OCI-LY3 (cell line): ENCODE data around the gene ACSL3.
A peak's percentile ranks its signal among the peaks of the same experiment; 100 is the strongest.
"Not testable (repeated sequence)": the region's sequence is repeated elsewhere in the genome, so short reads cannot be mapped to it uniquely, and the experiment has no call there.

Source experiments
- H2AFZ ChIP-seq: fragments of 200-600, 300-600 bp; shearing (Covaris generic); 2 replicates; pipeline ENCODE4 v1.6.0; 2014; ENCODE audit warnings: antibody characterized with exemption, low read depth, low read length
- H3K27ac ChIP-seq: fragments of 200-600, 300-600 bp; sonication (generic); 2 replicates; pipeline ENCODE4 v1.5.1; 2014; ENCODE audit warnings: mild to moderate bottlenecking, low read length, moderate library complexity, mixed read lengths
- H3K27me3 ChIP-seq: fragments of 200-600, 300-600 bp; sonication (generic); 2 replicates; pipeline ENCODE4 v1.6.1; 2014; ENCODE audit warnings: low read depth, low read length, mixed read lengths
- H3K36me3 ChIP-seq: fragments of 200-600, 300-600 bp; sonication (generic); replicated peaks from 2 replicates; pipeline ENCODE3; 2014; ENCODE audit warnings: low read depth, low read length, mixed read lengths
- H3K4me1 ChIP-seq: fragments of 300-600, 200-600 bp; sonication (generic); 2 replicates; pipeline ENCODE4 v1.6.1; 2014; ENCODE audit warnings: low read length, mixed read lengths
- H3K4me2 ChIP-seq: fragments of 200-600, 300-600 bp; sonication (generic); 2 replicates; pipeline ENCODE4 v1.6.1; 2014; ENCODE audit warnings: low read length, mixed read lengths
- H3K4me3 ChIP-seq: fragments of 300-600, 200-600 bp; sonication (generic); 2 replicates; pipeline ENCODE4 v1.5.1; 2014; ENCODE audit warnings: antibody characterized with exemption, mild to moderate bottlenecking, low read length, moderate library complexity
- H3K79me2 ChIP-seq: fragments of 300-600, 200-600 bp; shearing (Covaris generic); 2 replicates; pipeline ENCODE4 v1.6.1; 2014; ENCODE audit warnings: mild to moderate bottlenecking, low read length, mixed read lengths
- H3K9ac ChIP-seq: fragments of 300-600, 200-600 bp; shearing (Covaris generic); 2 replicates; pipeline ENCODE4 v1.6.0; 2014; ENCODE audit warnings: mild to moderate bottlenecking, low read length, moderate library complexity
- H3K9me3 ChIP-seq: fragments of 200-600, 300-600 bp; shearing (Covaris generic); 2 replicates; pipeline ENCODE4 v1.6.1; 2014; ENCODE audit warnings: low read length, mixed read lengths; ENCODE audit not compliant: insufficient read depth
- H4K20me1 ChIP-seq: fragments of 200-600, 300-600 bp; sonication (generic); 2 replicates; pipeline ENCODE4 v1.6.1; 2016; ENCODE audit warnings: low read length, mixed read lengths; ENCODE audit not compliant: insufficient read depth
- CTCF ChIP-seq: fragments of 200-600, 300-600 bp; sonication (generic); IDR thresholded peaks from 2 replicates; pipeline ENCODE4 v1.5.1; 2014; ENCODE audit warnings: antibody characterized with exemption, low read length, low read depth
- EZH2phosphoT487 ChIP-seq: fragments of 200-600 bp; shearing (Covaris generic); IDR thresholded peaks from 2 replicates; pipeline ENCODE4 v1.6.1; 2018; ENCODE audit warnings: antibody characterized with exemption, mixed run types, low read depth

The ACSL3 gene

DNA sequence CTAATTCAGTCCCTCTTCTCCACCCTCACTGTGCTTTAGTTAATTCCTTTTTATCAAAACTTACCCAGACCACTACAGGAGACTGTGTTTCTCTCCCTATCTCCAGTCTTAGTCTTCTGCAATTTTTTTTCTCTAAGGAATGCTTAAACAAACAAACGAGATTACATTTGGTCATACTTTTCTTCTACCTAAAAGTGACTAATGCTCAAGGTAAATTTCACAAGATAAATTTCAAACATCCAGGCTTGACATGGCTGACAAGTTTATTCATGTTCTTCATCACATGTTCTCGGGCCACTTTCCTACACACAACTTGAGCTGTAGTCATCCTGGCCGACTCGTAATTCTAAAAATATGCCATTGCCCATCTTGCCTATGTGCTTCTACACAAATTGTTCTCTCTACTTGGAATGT is 23.2 kb upstream of the ACSL3 start:
- Histone ChIP-seq H3K27me3 (no peaks in the 10 kb centered on the region), H3K9ac (no peak overlapping the region), H2AFZ (no peak overlapping the region), H3K9me3 (no peaks in the 10 kb centered on the region), H3K27ac (no peak overlapping the region), H3K36me3 (no peaks in the 10 kb centered on the region), H3K4me2 (no peak overlapping the region), H4K20me1 (no peaks in the 10 kb centered on the region), H3K4me3 (no peak overlapping the region), H3K79me2 (no peaks in the 10 kb centered on the region), H3K4me1 (no peaks in the 10 kb centered on the region)
- TF ChIP-seq CTCF (no peak), EZH2phosphoT487 (no peak)

DNA sequence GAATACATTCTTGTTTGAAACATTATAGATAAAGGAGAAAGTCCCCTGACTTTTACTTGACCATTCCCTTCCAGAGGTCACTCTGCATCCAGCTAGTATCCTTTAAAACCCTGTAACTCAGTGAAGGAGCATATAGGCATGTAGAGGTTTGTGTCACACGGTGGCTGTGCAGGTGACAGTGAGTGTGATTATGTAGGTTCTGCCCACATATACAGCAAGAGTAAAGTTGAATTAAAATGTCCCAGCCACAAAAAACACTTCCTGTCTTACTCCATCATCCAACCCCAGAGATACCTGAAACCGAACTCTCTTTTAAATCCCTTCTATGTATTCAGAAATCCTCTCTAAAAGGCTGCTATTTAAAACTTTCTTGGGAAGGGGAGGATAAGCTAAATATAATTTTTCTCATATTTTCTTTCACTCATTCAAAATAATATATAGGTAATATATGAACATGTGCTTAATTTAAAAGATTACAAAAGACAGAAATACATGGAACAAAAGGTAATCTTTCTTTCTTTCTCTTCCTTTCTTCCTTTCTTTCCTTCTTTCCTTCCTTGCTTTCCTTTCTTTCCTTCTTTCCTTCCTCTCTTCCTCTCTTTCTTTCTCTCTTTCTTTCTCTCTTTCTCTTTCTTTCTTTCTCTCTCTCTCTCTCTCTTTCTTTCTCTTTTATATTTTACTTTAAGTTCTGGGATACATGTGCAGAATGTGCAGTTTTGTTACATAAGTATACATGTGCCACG is 20.6 kb upstream of the ACSL3 start:
- H3K79me2 ChIP-seq = no peaks in the 10 kb centered on the region
- H3K4me3 ChIP-seq = no peak overlapping the region
- H3K4me2 ChIP-seq = no peak overlapping the region
- no peak overlapping the region for H3K9ac ChIP-seq
- H4K20me1 ChIP-seq = no peaks in the 10 kb centered on the region
- H3K27me3 ChIP-seq = no peaks in the 10 kb centered on the region
- H3K4me1 ChIP-seq = peaks cover 5% of the 10 kb centered on the region
- H3K9me3 ChIP-seq = no peaks in the 10 kb centered on the region
- no peaks in the 10 kb centered on the region for H3K36me3 ChIP-seq
- H2AFZ ChIP-seq = no peak overlapping the region
- no peak overlapping the region for H3K27ac ChIP-seq
- TF ChIP-seq CTCF = no peak
- no peak for TF ChIP-seq EZH2phosphoT487

GRCh38 chr2:222842491-222843174 is 18.2 kb upstream of the ACSL3 start:
- Histone ChIP-seq H3K9ac (no peak overlapping the region), H4K20me1 (no peaks in the 10 kb centered on the region), H3K79me2 (no peaks in the 10 kb centered on the region), H3K36me3 (no peaks in the 10 kb centered on the region), H3K27me3 (no peaks in the 10 kb centered on the region), H3K4me1 (peaks cover 5% of the 10 kb centered on the region), H3K27ac (no peak overlapping the region), H2AFZ (no peak overlapping the region), H3K4me3 (no peak overlapping the region), H3K9me3 (no peaks in the 10 kb centered on the region), H3K4me2 (no peak overlapping the region)
- TF ChIP-seq EZH2phosphoT487 = no peak
- no peak for TF ChIP-seq CTCF

DNA sequence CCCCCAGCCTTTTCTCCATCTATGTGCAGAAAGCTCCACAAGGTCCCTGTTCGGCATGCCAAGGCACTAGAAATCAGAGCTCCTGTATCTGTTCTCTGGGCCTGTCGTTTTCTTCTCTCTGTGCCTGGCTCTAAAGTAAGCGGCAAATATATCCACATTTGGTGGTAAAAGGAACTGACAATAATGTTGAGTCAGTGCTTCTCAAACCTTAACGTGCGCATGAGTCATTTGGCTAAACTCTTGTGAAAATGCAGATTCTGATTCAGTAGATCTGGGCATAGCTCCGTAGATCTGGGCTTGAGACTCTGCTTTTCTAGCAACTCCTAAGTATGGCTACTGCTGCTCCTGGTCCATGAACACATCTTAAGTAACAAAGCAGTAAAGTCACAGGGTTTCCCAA is 16.5 kb upstream of the ACSL3 start:
- Histone ChIP-seq H3K79me2 (no peaks in the 10 kb centered on the region), H3K4me3 (peak overlapping the region; percentile 55), H3K27me3 (no peaks in the 10 kb centered on the region), H3K9ac (no peak overlapping the region), H2AFZ (peak overlapping the region; percentile 92), H3K9me3 (no peaks in the 10 kb centered on the region), H3K27ac (no peak overlapping the region), H3K4me1 (peaks cover 5% of the 10 kb centered on the region), H3K36me3 (no peaks in the 10 kb centered on the region), H3K4me2 (peak overlapping the region; percentile 72), H4K20me1 (no peaks in the 10 kb centered on the region)
- no peak for TF ChIP-seq EZH2phosphoT487
- no peak for TF ChIP-seq CTCF

- not testable (repeated sequence) for H3K27me3 ChIP-seq, H3K27ac ChIP-seq, H2AFZ ChIP-seq, H3K79me2 ChIP-seq, H3K4me3 ChIP-seq, H3K4me1 ChIP-seq, H3K9me3 ChIP-seq, H3K9ac ChIP-seq, H4K20me1 ChIP-seq, H3K4me2 ChIP-seq, H3K36me3 ChIP-seq
Measured at GRCh38 chr2:222845314-222845713, 15.5 kb upstream of the ACSL3 start.
